COR-L47 (cell line): ENCODE data around the gene NFIB.
A peak's percentile ranks its signal among the peaks of the same experiment; 100 is the strongest.

Source experiments
- DNase-seq: peaks from one replicate; lab custom pipeline; 2025; lab: John Stamatoyannopoulos, UW

NFIB gene

GRCh38 chr9:14188011-14188410, 125.9 kb downstream of the NFIB start:
- no peak for DNase-seq

- DNase-seq, result no peak
Measured at GRCh38 chr9:14186096-14186495, 127.8 kb downstream of the NFIB start.

GRCh38 chr9:14185016-14185415, 128.9 kb downstream of the NFIB start:
- DNase-seq, result no peak

- DNase-seq, result no peak
Measured at GRCh38 chr9:14183001-14183400, 130.9 kb downstream of the NFIB start.

- no peak for DNase-seq
Measured at GRCh38 chr9:14180960-14181537, 132.9 kb downstream of the NFIB start.

- peak; percentile 46 for DNase-seq
Measured at GRCh38 chr9:14180093-14180959, 133.6 kb downstream of the NFIB start.

GRCh38 chr9:14179449-14179848, 134.5 kb downstream of the NFIB start:
- DNase-seq, result peak; percentile 83

GRCh38 chr9:14175778-14176177, 138.2 kb downstream of the NFIB start:
- no peak for DNase-seq

- peak; percentile 46 for DNase-seq
Measured at GRCh38 chr9:14173713-14174112, 140.2 kb downstream of the NFIB start.

GRCh38 chr9:14170973-14171596, 142.9 kb downstream of the NFIB start:
- no peak for DNase-seq

- no peak for DNase-seq
Measured at GRCh38 chr9:14170392-14170931, 143.5 kb downstream of the NFIB start.

GRCh38 chr9:14168381-14168780, 145.6 kb downstream of the NFIB start:
- DNase-seq, result no peak

- no peak for DNase-seq
Measured at GRCh38 chr9:14165376-14166035, 148.4 kb downstream of the NFIB start.

GRCh38 chr9:14164908-14165307, 149.0 kb downstream of the NFIB start:
- no peak for DNase-seq

- DNase-seq, result no peak
Measured at GRCh38 chr9:14159440-14160216, 154.3 kb downstream of the NFIB start.

- DNase-seq, result no peak
Measured at GRCh38 chr9:14158916-14159315, 155.0 kb downstream of the NFIB start.

- DNase-seq, result no peak
Measured at GRCh38 chr9:14158136-14158813, 155.7 kb downstream of the NFIB start.

- DNase-seq, result no peak
Measured at GRCh38 chr9:14157191-14157590, 156.8 kb downstream of the NFIB start.

- no peak for DNase-seq
Measured at GRCh38 chr9:14156046-14156445, 157.9 kb downstream of the NFIB start.

GRCh38 chr9:14155237-14155636, 158.7 kb downstream of the NFIB start:
- no peak for DNase-seq

- peak; percentile 18 for DNase-seq
Measured at GRCh38 chr9:14153310-14153720, 160.6 kb downstream of the NFIB start.
